OCI-LY1 (cell line): ENCODE data around the gene HAT1.

ENCODE experiments used
- CTCF ChIP-seq: fragments of 200-600 bp; sonication (generic), shearing (Covaris generic); IDR thresholded peaks from 2 replicates; pipeline ENCODE4 v1.5.1; 2017; ENCODE audit warnings: mild to moderate bottlenecking, antibody characterized with exemption, low read length, moderate library complexity, mixed read lengths
- EZH2 ChIP-seq: fragments of 200-600 bp; sonication (generic), shearing (Covaris generic); IDR thresholded peaks from 2 replicates; pipeline ENCODE4 v1.8.0; 2017; ENCODE audit warnings: borderline replicate concordance, mixed run types, mild to moderate bottlenecking, antibody characterized with exemption, low read length, moderate library complexity, mixed read lengths

GRCh38 chr2:172013396-172013795 lies 91.1 kb downstream of the HAT1 start:
- TF ChIP-seq CTCF: no peak
- TF ChIP-seq EZH2: no peak
